Neuronal stem cell (in vitro differentiated cells): ENCODE measurements around the gene TCIRG1.
"Not testable (repeated sequence)": the region's sequence is repeated elsewhere in the genome, so short reads cannot be mapped to it uniquely, and the experiment has no call there.

Experiments used
- DNase-seq: peaks from one replicate; pipeline ENCODE4 v3.0.0-alpha.2; 2013; ENCODE audit warnings: low spot score
- H2AFZ ChIP-seq: one replicate; pipeline ENCODE4 v1.6.1; 2013; ENCODE audit warnings: mild to moderate bottlenecking, low read length, inconsistent platforms
- H2AK5ac ChIP-seq: 2 replicates; pipeline ENCODE4 v1.6.1; 2013; ENCODE audit warnings: low read depth, mild to moderate bottlenecking, inconsistent platforms, low read length, moderate library complexity, mixed read lengths
- H2BK120ac ChIP-seq: 2 replicates; pipeline ENCODE4 v1.6.1; 2013; ENCODE audit warnings: low read depth, mild to moderate bottlenecking, inconsistent platforms, low read length, moderate library complexity, mixed read lengths
- H2BK12ac ChIP-seq: one replicate; pipeline ENCODE4 v1.6.1; 2013; ENCODE audit warnings: low read length, inconsistent platforms
- H2BK15ac ChIP-seq: 2 replicates; pipeline ENCODE4 v1.6.1; 2013; ENCODE audit warnings: mild to moderate bottlenecking, low read length, inconsistent platforms, mixed read lengths
- H2BK5ac ChIP-seq: one replicate; pipeline ENCODE4 v1.6.1; 2013; ENCODE audit warnings: inconsistent platforms, mild to moderate bottlenecking, low read length, moderate library complexity
- H3K14ac ChIP-seq: one replicate; pipeline ENCODE4 v1.6.1; 2013; ENCODE audit warnings: low read length, inconsistent platforms
- H3K18ac ChIP-seq: 2 replicates; pipeline ENCODE4 v1.6.1; 2013; ENCODE audit warnings: low read length, inconsistent platforms
- H3K23ac ChIP-seq: 2 replicates; pipeline ENCODE4 v1.6.1; 2013; ENCODE audit warnings: low read depth, mild to moderate bottlenecking, mixed read lengths, low read length, inconsistent platforms; ENCODE audit not compliant: poor library complexity
- H3K27ac ChIP-seq: replicated peaks from 3 replicates; pipeline ENCODE4 v1.5.1; 2013; ENCODE audit warnings: low read length, inconsistent platforms
- H3K27me3 ChIP-seq, 3 experiments: 2 replicates each; pipeline ENCODE4 v1.6.1; 2013; ENCODE audit warnings: low read length in 3 of 3, mild to moderate bottlenecking in 2 of 3, inconsistent platforms in 1 of 3, low read depth in 1 of 3, mixed read lengths in 1 of 3, moderate library complexity in 1 of 3; ENCODE audit not compliant: control insufficient read depth in 3 of 3, insufficient read depth in 3 of 3
- H3K36me3 ChIP-seq, 2 donors: replicated peaks in 1 of 2; 2 replicates each; pipeline ENCODE4 v1.6.1; 2013; ENCODE audit warnings: low read length in 2 of 2; ENCODE audit not compliant: control insufficient read depth in 2 of 2, insufficient read depth in 2 of 2
- H3K4ac ChIP-seq: 2 replicates; pipeline ENCODE4 v1.6.1; 2013; ENCODE audit warnings: inconsistent platforms, mild to moderate bottlenecking, low read length, moderate library complexity
- H3K4me1 ChIP-seq, 2 donors: 1 replicate in 1 of 2; 2 replicates in 1 of 2; pipeline ENCODE4 v1.6.1; 2013; ENCODE audit warnings: low read length in 2 of 2, low read depth in 1 of 2; ENCODE audit not compliant: control insufficient read depth in 2 of 2, insufficient read depth in 1 of 2
- H3K4me2 ChIP-seq: one replicate; pipeline ENCODE4 v1.6.1; 2013; ENCODE audit warnings: mild to moderate bottlenecking, low read length, inconsistent platforms; ENCODE audit not compliant: insufficient read depth, poor library complexity, severe bottlenecking
- H3K4me3 ChIP-seq, 2 donors: 2 replicates each; pipeline ENCODE4 v1.5.1; 2013; ENCODE audit warnings: low read length in 2 of 2, mild to moderate bottlenecking in 2 of 2, inconsistent platforms in 1 of 2, moderate library complexity in 1 of 2
- H3K79me1 ChIP-seq: one replicate; pipeline ENCODE4 v1.6.1; 2013; ENCODE audit warnings: low read depth, mild to moderate bottlenecking, inconsistent platforms, low read length, moderate library complexity
- H3K9ac ChIP-seq: one replicate; pipeline ENCODE4 v1.6.1; 2013; ENCODE audit warnings: mild to moderate bottlenecking, low read depth, low read length, inconsistent platforms; ENCODE audit not compliant: poor library complexity
- H3K9me3 ChIP-seq, 2 donors: replicated peaks in 1 of 2; 2 replicates each; pipeline versions ENCODE3 to v1.6.1; 2013; ENCODE audit warnings: low read length in 2 of 2, mild to moderate bottlenecking in 2 of 2, inconsistent platforms in 1 of 2, low read depth in 1 of 2, mixed read lengths in 1 of 2, moderate library complexity in 1 of 2; ENCODE audit not compliant: control insufficient read depth in 2 of 2, insufficient read depth in 1 of 2
- H4K8ac ChIP-seq: one replicate; pipeline ENCODE4 v1.6.1; 2013; ENCODE audit warnings: low read depth, mild to moderate bottlenecking, inconsistent platforms, low read length, moderate library complexity
- H4K91ac ChIP-seq: one replicate; pipeline ENCODE4 v1.6.1; 2013; ENCODE audit warnings: low read length, low read depth, mild to moderate bottlenecking, inconsistent platforms; ENCODE audit not compliant: poor library complexity
- WGBS, 2 donors: extraction: QIAGEN DNeasy Blood & Tissue Kit; methylation state at CpG; one replicate each; pipeline ENCODE4 v1.1.7; 2013; ENCODE audit warnings: missing lambda C conversion rate in 2 of 2, mixed read lengths in 1 of 2; ENCODE audit not compliant: insufficient read length in 2 of 2, insufficient replicate concordance in 1 of 2; ENCODE audit errors: extremely low coverage in 2 of 2; 5-methylcytosine and 5-hydroxymethylcytosine counted together

Gene TCIRG1

GRCh38 chr11:68092411-68092810 is 53.6 kb downstream of the TCIRG1 start:
- H3K4me2 ChIP-seq = no peak overlapping the region
- H2AK5ac ChIP-seq = no peak overlapping the region
- H2BK15ac ChIP-seq = no peak overlapping the region
- no peak overlapping the region for H2BK12ac ChIP-seq
- H3K9ac ChIP-seq = no peak overlapping the region
- no peak overlapping the region for H2AFZ ChIP-seq
- H3K27ac ChIP-seq = no peak overlapping the region
- no peaks in the 10 kb centered on the region for H3K27me3 ChIP-seq
- no peak for DNase-seq
- H3K18ac ChIP-seq = no peak overlapping the region
- H3K36me3 ChIP-seq = peaks cover 2 to 33% of the 10 kb centered on the region in 2 donors
- no CpG with 5 or more reads among the region's 2 CpGs for WGBS, 2 donors
- H3K4me3 ChIP-seq = no peak overlapping the region
- H3K79me1 ChIP-seq = no peaks in the 10 kb centered on the region
- H3K9me3 ChIP-seq = no peaks in the 10 kb centered on the region
- H3K4me1 ChIP-seq = peaks cover 0 to 6% of the 10 kb centered on the region in 2 donors
- no peak overlapping the region for H2BK5ac ChIP-seq
- H3K14ac ChIP-seq = no peak overlapping the region
- H4K8ac ChIP-seq = no peak overlapping the region
- no peak overlapping the region for H2BK120ac ChIP-seq
- no peak overlapping the region for H4K91ac ChIP-seq
- H3K23ac ChIP-seq = no peak overlapping the region
- no peak overlapping the region for H3K4ac ChIP-seq

GRCh38 chr11:68092946-68093345 is 54.1 kb downstream of the TCIRG1 start:
- peaks cover 2 to 33% of the 10 kb centered on the region in 2 donors for H3K36me3 ChIP-seq
- H3K27ac ChIP-seq, H3K9me3 ChIP-seq, H2BK15ac ChIP-seq, H2BK12ac ChIP-seq, H3K9ac ChIP-seq, H3K4me3 ChIP-seq, H3K79me1 ChIP-seq, H2BK5ac ChIP-seq, H4K91ac ChIP-seq, H2AFZ ChIP-seq, H2BK120ac ChIP-seq, H2AK5ac ChIP-seq, H3K23ac ChIP-seq, H4K8ac ChIP-seq, H3K18ac ChIP-seq, DNase-seq, H3K4me2 ChIP-seq, H3K4ac ChIP-seq, H3K4me1 ChIP-seq, H3K27me3 ChIP-seq, H3K14ac ChIP-seq: not testable (repeated sequence)
- no CpG with 5 or more reads among the region's 3 CpGs for WGBS, 2 donors

GRCh38 chr11:68093565-68093964 is 54.7 kb downstream of the TCIRG1 start:
- Histone ChIP-seq H3K4me2 (no peak overlapping the region), H3K4ac (no peak overlapping the region), H2BK12ac (no peak overlapping the region), H2AK5ac (no peak overlapping the region), H2AFZ (no peak overlapping the region), H3K9ac (no peak overlapping the region), H3K9me3 (no peaks in the 10 kb centered on the region), H3K18ac (no peak overlapping the region), H3K4me1 (peaks cover 0 to 6% of the 10 kb centered on the region in 2 donors), H3K27me3 (no peaks in the 10 kb centered on the region), H3K27ac (no peak overlapping the region), H3K23ac (no peak overlapping the region), H3K79me1 (no peaks in the 10 kb centered on the region), H4K91ac (no peak overlapping the region), H3K4me3 (no peak overlapping the region), H3K14ac (no peak overlapping the region), H2BK120ac (no peak overlapping the region), H4K8ac (no peak overlapping the region), H2BK5ac (no peak overlapping the region), H2BK15ac (no peak overlapping the region), H3K36me3 (peaks cover 2 to 33% of the 10 kb centered on the region in 2 donors)
- DNase-seq = no peak
- WGBS, 2 donors = no CpG with 5 or more reads among the region's 4 CpGs

- H3K27me3 ChIP-seq = no peaks in the 10 kb centered on the region
Observed at GRCh38 chr11:68096962-68097361, 58.1 kb downstream of the TCIRG1 start.

More at GRCh38 chr11:68096962-68097361, 58.1 kb downstream of the TCIRG1 start:
- H3K4ac ChIP-seq = no peak overlapping the region
- H4K91ac ChIP-seq = no peak overlapping the region
- no peak overlapping the region for H4K8ac ChIP-seq
- no peak for DNase-seq
- H2AFZ ChIP-seq = no peak overlapping the region
- H3K9ac ChIP-seq = no peak overlapping the region
- no peak overlapping the region for H3K14ac ChIP-seq
- H2AK5ac ChIP-seq = no peak overlapping the region
- H3K27ac ChIP-seq = no peak overlapping the region
- H3K36me3 ChIP-seq = peaks cover 2 to 21% of the 10 kb centered on the region in 2 donors
- no peak overlapping the region for H2BK120ac ChIP-seq
- H3K23ac ChIP-seq = no peak overlapping the region
- H2BK12ac ChIP-seq = no peak overlapping the region
- H3K18ac ChIP-seq = no peak overlapping the region
- H2BK15ac ChIP-seq = no peak overlapping the region
- WGBS, 2 donors = no CpG with 5 or more reads among the region's 8 CpGs
- no peaks in the 10 kb centered on the region for H3K79me1 ChIP-seq
- peaks cover 0 to 5% of the 10 kb centered on the region in 2 donors for H3K9me3 ChIP-seq
- no peak overlapping the region for H3K4me2 ChIP-seq
- no peak overlapping the region for H3K4me3 ChIP-seq
- H2BK5ac ChIP-seq = no peak overlapping the region
- H3K4me1 ChIP-seq = no peaks in the 10 kb centered on the region
